Stimulated activated CD4-positive, alpha-beta T cell treated with anti-CD3 and anti-CD28 coated beads, Interleukin-2, amount 100 ng/mL, for 4 hours (primary cell): ENCODE data around the gene HIC2.
"Not testable (repeated sequence)": the region's sequence is repeated elsewhere in the genome, so short reads cannot be mapped to it uniquely, and the experiment has no call there.

Source experiments
- DNase-seq: peaks from one replicate; pipeline ENCODE4 v3.0.0-alpha.2; 2020; ENCODE audit warnings: low read depth

The HIC2 gene

GRCh38 chr22:21417227-21417746 lies at the start of gene HIC2:
Gene HIC2, plus strand, starts transcription at chr22:21417371. Its CDS starts 25,461 bp downstream, at chr22:21442832.
- not testable (repeated sequence) for DNase-seq

DNA sequence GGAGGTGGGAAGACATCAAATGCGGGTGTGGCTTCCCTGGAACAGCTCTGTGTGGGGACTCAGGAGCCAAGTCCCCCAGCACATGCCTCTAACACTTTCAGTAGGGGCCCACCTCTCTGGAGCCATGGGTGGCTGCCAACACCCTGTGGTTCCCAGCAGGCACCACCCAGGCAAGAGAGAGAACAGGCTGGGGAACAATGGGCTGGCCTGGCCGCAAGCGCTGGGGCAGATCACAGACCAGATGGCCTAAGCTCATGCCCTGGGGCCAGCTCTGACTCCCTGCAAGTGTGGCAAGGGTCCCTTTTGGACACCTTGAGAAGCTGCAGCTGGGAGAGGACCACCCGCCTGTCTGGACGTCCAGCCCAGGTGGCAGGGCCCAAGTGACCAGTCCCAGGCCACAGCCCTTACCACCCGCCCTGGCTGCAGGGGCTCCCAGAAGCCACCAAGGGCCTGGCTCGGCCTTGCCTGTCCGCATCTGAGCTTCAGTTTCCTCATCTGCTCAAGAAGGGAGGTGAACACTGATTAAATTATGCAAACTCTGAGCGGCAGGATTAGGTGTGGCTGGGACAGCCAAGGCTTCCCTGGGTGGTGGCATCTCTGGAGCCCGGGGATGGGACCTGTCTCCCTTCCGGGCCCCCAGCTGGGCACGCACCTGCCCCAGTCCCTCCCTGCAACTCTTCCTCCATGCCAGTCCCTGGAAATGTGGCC lies 48.4 kb upstream of the HIC2 start:
- DNase-seq: not testable (repeated sequence)

GRCh38 chr22:21375880-21376279 lies 41.3 kb upstream of the HIC2 start:
- DNase-seq: not testable (repeated sequence)

DNA sequence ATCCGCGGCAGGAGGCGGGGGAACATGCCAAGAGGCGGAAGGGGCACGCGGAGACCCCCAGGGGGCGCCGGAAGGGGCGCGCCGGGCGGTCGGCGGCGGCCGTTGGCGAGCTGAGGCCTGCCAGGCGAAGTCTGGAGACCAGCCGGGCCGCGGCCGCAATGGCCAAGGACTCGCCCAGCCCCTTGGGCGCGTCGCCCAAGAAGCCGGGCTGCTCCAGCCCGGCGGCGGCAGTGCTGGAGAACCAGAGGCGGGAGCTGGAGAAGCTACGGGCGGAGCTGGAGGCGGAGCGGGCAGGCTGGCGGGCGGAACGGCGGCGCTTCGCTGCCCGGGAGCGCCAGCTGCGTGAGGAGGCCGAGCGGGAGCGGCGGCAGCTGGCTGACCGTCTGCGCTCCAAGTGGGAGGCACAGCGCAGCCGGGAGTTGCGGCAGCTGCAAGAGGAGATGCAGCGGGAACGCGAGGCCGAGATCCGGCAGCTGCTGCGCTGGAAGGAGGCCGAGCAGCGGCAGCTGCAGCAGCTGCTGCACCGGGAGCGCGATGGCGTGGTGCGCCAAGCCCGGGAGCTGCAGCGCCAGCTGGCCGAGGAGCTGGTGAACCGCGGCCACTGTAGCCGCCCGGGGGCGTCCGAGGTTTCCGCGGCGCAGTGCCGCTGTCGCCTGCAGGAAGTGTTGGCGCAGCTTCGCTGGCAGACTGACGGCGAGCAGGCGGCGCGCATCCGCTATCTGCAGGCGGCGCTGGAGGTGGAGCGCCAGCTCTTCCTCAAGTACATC lies 33.3 kb upstream of the HIC2 start, which contains the start of gene RIMBP3B:
RIMBP3B (plus strand) TSS at position 51 of the 767 bp plus-strand sequence; CDS start at position 159, 108 bp downstream.
- not testable (repeated sequence) for DNase-seq

- not testable (repeated sequence) for DNase-seq
These were observed 32.5 kb upstream of the HIC2 start for GRCh38 chr22:21384468-21385357.

DNA sequence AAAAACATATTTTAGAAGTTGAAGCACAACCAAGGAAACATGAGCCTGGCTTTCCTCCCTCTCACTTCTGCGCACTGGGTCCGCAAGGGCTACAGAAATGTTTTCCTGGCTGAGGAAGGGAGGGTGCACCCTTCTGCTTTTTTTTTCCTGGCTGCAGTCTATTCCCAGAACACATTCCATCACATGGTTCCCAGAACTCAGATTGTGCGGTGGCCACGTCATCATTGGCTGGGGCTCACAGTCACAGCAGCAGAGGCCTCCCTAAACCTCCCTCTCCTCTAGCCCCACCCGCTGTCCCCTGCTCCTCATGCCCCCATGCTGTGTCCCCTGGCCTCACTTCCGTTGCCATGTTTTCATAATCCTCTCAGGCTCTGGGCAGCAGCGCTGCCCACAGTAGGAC lies 27.7 kb upstream of the HIC2 start:
- DNase-seq: not testable (repeated sequence)

- DNase-seq: not testable (repeated sequence)
These were observed 27.2 kb upstream of the HIC2 start for GRCh38 chr22:21390013-21390412.

- not testable (repeated sequence) for DNase-seq
These were observed 22.6 kb upstream of the HIC2 start for GRCh38 chr22:21394613-21395012.

- DNase-seq: not testable (repeated sequence)
These were observed 15.8 kb upstream of the HIC2 start for GRCh38 chr22:21401197-21401969.

GRCh38 chr22:21402763-21403314 lies 14.3 kb upstream of the HIC2 start:
- not testable (repeated sequence) for DNase-seq

DNA sequence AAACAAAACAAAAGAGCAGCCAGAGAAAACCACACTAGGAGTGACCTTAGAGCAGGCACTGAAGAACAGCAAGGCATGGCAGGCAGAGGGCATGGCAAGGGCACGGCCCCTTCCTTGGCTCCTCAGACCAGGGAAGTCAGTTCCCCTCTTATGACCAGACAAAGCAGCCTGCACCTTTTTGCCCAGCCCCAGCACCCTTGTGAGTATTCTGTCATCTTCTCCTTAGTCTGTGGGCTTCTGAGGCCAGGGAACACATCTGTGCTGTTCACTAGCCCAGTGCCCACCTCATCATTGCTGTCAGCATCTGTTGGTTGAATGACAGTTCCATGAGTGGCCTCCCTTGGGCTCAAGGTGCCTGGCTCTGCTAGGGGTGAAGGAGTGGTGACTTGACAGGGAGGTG lies 10.0 kb upstream of the HIC2 start:
- not testable (repeated sequence) for DNase-seq

DNA sequence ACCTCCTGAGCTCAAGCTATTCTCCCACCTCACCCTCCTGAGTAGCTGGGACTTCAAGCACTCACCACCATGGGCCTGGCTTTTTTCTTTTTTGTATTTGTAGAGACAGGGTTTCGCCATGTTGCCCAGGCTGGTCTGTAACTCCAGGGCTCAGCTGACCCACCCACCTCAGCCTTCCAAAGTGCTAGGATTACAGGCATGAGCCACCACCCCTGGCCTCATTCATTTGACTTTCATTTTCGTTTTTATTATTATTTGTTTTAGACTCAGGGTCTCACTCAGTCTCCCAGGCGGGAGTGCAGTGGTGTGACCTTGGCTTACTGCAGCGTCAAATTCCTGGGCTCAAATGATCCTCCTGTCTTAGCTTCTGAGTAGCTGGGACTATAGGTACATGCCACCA lies 9.4 kb upstream of the HIC2 start:
- not testable (repeated sequence) for DNase-seq

DNA sequence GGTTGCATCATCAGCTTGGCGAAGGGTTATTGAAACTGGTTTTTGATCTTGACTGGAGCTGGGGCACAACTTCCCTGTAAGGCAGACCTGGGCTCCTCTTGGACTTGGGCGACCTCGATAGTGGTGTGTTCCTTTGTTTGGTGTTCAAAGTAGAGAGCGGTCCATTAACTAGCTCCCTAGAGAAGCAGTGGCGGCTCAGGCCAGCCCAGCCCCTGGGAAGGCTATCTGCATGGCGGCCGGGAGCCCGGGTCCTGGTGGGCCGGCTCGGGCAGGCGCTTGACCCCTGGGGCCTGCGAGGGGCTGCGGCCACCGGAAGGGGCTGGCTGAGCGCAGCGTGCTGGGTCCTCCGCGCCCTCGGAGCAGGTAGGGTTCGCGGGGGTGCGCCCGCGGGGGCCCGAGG lies 796 bp upstream of the HIC2 start:
- DNase-seq: not testable (repeated sequence)

DNA sequence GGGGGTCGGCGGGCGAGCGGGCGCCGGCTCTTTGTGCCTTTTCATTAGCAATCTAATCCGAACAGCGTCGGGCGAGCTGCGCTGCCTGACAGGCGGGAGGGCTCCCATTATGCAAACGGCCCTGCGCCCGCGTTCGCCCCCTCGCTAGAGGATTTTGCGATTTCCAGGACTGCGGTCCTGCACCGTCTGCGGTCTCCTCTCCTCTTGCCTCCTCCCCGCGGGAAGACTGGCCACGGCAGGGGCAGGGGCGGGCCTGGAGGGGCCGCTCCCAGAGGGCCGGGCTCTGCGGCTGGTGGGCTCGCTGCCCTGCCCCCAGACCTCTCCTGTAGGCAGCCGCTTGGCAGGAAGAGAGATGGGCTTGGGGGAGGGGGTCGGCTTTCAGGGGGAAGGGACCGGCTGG lies 682 bp downstream of the HIC2 start:
- DNase-seq: not testable (repeated sequence)

- not testable (repeated sequence) for DNase-seq
These were observed 1.9 kb downstream of the HIC2 start for GRCh38 chr22:21418974-21419638.

DNA sequence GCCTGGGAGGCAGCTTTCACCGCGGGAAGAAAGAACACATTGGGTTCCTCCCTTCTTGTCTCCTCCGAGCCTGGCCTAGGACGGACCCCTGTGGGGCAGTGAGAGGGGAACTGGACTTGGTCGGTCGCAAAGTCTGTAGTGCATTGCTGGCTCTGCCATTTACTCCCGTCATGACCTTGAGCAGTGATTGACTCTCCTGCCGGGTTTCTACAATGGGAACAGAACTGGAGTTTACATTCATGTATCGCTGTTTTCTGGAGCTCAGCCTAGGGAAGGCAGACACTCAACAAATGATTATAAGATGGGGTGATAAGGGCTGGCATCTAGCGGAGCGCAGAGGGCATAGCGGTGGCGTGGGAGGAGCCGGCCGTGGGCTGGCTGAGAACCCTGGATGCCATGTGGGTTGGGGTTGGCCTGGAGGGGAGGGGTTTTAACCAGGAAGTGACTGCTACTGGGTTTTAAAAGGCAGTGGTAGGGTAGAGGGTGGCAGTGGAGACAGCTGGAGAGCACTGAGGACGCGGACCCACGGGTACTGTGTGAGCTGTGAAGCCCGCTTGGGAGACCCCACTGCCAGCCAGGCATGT lies 3.1 kb downstream of the HIC2 start:
- not testable (repeated sequence) for DNase-seq

DNA sequence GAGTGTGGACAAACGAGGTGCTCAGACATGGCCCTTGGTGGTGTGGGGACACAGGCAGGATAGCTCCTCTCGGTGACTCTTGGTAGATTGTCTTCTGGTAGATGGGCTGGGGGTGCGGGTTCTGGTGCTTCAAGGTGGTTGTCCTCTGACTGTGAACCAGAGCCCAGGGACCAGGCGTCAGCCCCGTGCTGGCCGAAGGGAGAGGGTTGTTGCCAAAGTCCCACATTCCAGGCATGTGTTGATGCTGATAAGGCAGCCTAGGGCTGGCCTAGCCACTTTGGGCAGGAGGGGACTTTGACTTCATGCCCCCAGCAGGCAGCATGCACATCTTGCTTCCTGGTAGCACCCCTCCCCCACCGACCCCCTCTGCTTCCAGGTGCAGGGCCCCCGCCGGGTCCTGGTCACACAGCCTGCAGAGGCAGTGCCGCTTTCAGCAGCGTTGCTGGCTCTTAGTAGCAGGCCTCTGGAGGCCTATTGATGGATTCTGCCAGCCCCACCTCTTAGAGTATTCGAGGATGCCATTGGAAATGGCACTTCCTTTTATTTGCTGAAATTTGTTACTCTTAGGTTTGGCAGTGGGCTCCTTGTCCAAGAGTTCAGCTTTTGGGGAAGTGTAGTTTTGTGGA lies 7.0 kb downstream of the HIC2 start:
- DNase-seq: not testable (repeated sequence)

GRCh38 chr22:21434378-21435233 lies 17.4 kb downstream of the HIC2 start:
- not testable (repeated sequence) for DNase-seq
